K562 (cell line): ENCODE measurements around the gene BSCL2. TPM values are rescaled to one million over a fixed set of nuclear protein-coding genes. Genes with fewer than 3 reads are reported as not detected.
A peak's percentile ranks its signal among the peaks of the same experiment; 100 is the strongest.

Experiments
- ADNP ChIP-seq: fragments of 200-800 bp; sonication (Bioruptor generic); IDR thresholded peaks from 2 replicates; pipeline ENCODE4 v1.6.1; 2016; ENCODE audit warnings: missing genetic modification characterization, missing compliant biosample characterization
- CBFA2T2 ChIP-seq: fragments of 450-650 bp; conservative IDR thresholded peaks from 2 replicates; pipeline ENCODE4 v1.6.1; 2017; ENCODE audit warnings: mild to moderate bottlenecking
- CHCHD3 ChIP-seq: fragments of 250-450 bp; sonication (Bioruptor Pico); IDR thresholded peaks from 2 replicates; pipeline ENCODE4 v2.1.2; 2022; ENCODE audit warnings: mild to moderate bottlenecking
- EHMT2 ChIP-seq: fragments of 450-650 bp; IDR thresholded peaks from 2 replicates; pipeline ENCODE4 v1.6.1; 2018; ENCODE audit warnings: antibody characterized with exemption
- GABPA ChIP-seq: fragments of 200-800 bp; sonication (Bioruptor generic); conservative IDR thresholded peaks from 2 replicates; pipeline ENCODE4 v1.6.1; 2016; ENCODE audit warnings: low read depth, missing genetic modification characterization, missing compliant biosample characterization
- HDAC3 ChIP-seq: fragments of 450-650 bp; IDR thresholded peaks from 2 replicates; pipeline ENCODE4 v1.6.1; 2018; ENCODE audit warnings: borderline replicate concordance, mild to moderate bottlenecking, moderate library complexity; ENCODE audit not compliant: partially characterized antibody
- OTX1 ChIP-seq: fragments of 450-650 bp; formaldehyde crosslinking; IDR thresholded peaks from 2 replicates; pipeline ENCODE4 v1.4.0; 2022; ENCODE audit warnings: mild to moderate bottlenecking
- POLR2G ChIP-seq: fragments of 200-400 bp; formaldehyde crosslinking; IDR thresholded peaks from 2 replicates; pipeline ENCODE4 v1.6.1; 2017; ENCODE audit warnings: low read depth, mild to moderate bottlenecking, antibody characterized with exemption, low read length, moderate library complexity
- SIN3A ChIP-seq, 2 experiments: fragments of 150-350 bp in 1 of 2; IDR thresholded peaks; 2 replicates each; pipeline ENCODE4 v1.6.1; 2011 to 2016; ENCODE audit warnings: borderline replicate concordance in 2 of 2, low read depth in 2 of 2, low read length in 2 of 2, mild to moderate bottlenecking in 2 of 2, moderate library complexity in 2 of 2; ENCODE audit not compliant: control insufficient read depth in 1 of 2
- SMAD4 ChIP-seq: fragments of 250-450 bp; sonication (Bioruptor Pico); conservative IDR thresholded peaks from 2 replicates; pipeline ENCODE4 v1.8.0; 2021; ENCODE audit warnings: inconsistent platforms, mild to moderate bottlenecking, moderate library complexity
- TRIM25 ChIP-seq: fragments of 450-650 bp; IDR thresholded peaks from 2 replicates; pipeline ENCODE4 v1.7.0; 2016; ENCODE audit warnings: borderline replicate concordance
- WHSC1 ChIP-seq: IDR thresholded peaks from one replicate; pipeline ENCODE4 v1.6.1; 2012; ENCODE audit warnings: low read length, control low read depth, inconsistent platforms
- ZBED1 ChIP-seq: IDR thresholded peaks from 2 replicates; pipeline ENCODE4 v1.6.1; 2014
- ZNF124 ChIP-seq: sonication (generic); formaldehyde crosslinking; IDR thresholded peaks from 2 replicates; pipeline ENCODE4 v1.8.1; 2022; ENCODE audit warnings: missing genetic modification reagents
- ZNF384 ChIP-seq: IDR thresholded peaks from 2 replicates; pipeline ENCODE4 v1.6.1; 2012; ENCODE audit warnings: low read depth, low read length, improper control_type of control experiment
- ZNF695 ChIP-seq: fragments of 450-650 bp; formaldehyde crosslinking; IDR thresholded peaks from 2 replicates; pipeline ENCODE4 v1.4.0; 2020; ENCODE audit warnings: mild to moderate bottlenecking, moderate library complexity
- polyA plus RNA-seq, 8 experiments: library from polyadenylated mRNA; depleted of rRNA in 4 of 8; stranded (reverse) in 5 of 8; unstranded in 3 of 8; fragments of >200 nt; fragmentation: Nextera tagmentation in 2 of 8; fragmentation: Illumina TruSeq in 1 of 8; extraction: Ambion mirVana in 2 of 8; extraction: Trizol in 1 of 8; gene quantifications; 2 replicates each; pipeline versions ENCODE4 v1.2.1 to v1.2.3, GENCODE V29; 2011 to 2014; ENCODE audit warnings: inconsistent platforms in 1 of 8, missing spikeins in 1 of 8
- total RNA-seq, 7 experiments: library from RNA; depleted of rRNA in 6 of 7; stranded (reverse); fragments of >200 nt in 6 of 7; fragmentation: Illumina TruSeq in 2 of 7; extraction: Trizol in 2 of 7; gene quantifications; 2 replicates each; pipeline versions ENCODE4 v1.2.1 to v1.2.3, GENCODE V29; 2011 to 2021; ENCODE audit warnings: low replicate concordance in 1 of 7
- TF ChIP-seq, protein P1 (sequence below): fragments of 250-450 bp; sonication (Bioruptor Pico); IDR thresholded peaks from 2 replicates; pipeline ENCODE4 v1.5.0; 2021; ENCODE audit warnings: mild to moderate bottlenecking, moderate library complexity
- TF ChIP-seq, protein P2 (sequence below): fragments of 200-400 bp; formaldehyde crosslinking; IDR thresholded peaks from 2 replicates; pipeline ENCODE4 v1.6.1; 2017; ENCODE audit warnings: mild to moderate bottlenecking, low read depth, low read length, moderate library complexity
- TF ChIP-seq, protein P3 (sequence below): fragments of 450-650 bp; IDR thresholded peaks from 2 replicates; pipeline ENCODE4 v1.6.1; 2016; ENCODE audit warnings: antibody characterized with exemption

Gene BSCL2
- total and polyA plus RNA-seq, 9 of the 15 experiments (the other 6 are each of a cell fraction or from before 2014, with no cell fraction given): 18.9 to 51.7 (median 35.2) TPM

- TF ChIP-seq CBFA2T2 (no peak), OTX1 (CRISPR knock-in tag) (peak; percentile 50; the same call in 1 of the 2 replicates), WHSC1 (no peak), SIN3A (IDR thresholded peaks at IDR 0.05; ENCODE audit: borderline replicate concordance in 2 of 2, control insufficient read depth in 1 of 2, low read depth in 2 of 2, low read length in 2 of 2) (peak; percentile 52 to 85; a peak in 2 of 4 replicates), ZNF124 (CRISPR knock-in tag) (no peak), CHCHD3 (0 out of 2 replicates have a peak, but pooled peaks have one; percentile 14), SMAD4 (CRISPR knock-in tag) (peak; percentile 20; the same call in 1 of the 2 replicates), TRIM25 (0 out of 2 replicates have a peak, but pooled peaks have one; percentile 13), EHMT2 (no peak), GABPA (tag) (peak; percentile 88), ZNF695 (peak; percentile 35; the same call in 1 of the 2 replicates), ZNF384 (peak; percentile 27; the same call in 1 of the 2 replicates), POLR2G (peak; percentile 90), HDAC3 (peak; percentile 82), ADNP (tag) (no peak), ZBED1 (peak; percentile 43)
- TF ChIP-seq, protein P1, sequence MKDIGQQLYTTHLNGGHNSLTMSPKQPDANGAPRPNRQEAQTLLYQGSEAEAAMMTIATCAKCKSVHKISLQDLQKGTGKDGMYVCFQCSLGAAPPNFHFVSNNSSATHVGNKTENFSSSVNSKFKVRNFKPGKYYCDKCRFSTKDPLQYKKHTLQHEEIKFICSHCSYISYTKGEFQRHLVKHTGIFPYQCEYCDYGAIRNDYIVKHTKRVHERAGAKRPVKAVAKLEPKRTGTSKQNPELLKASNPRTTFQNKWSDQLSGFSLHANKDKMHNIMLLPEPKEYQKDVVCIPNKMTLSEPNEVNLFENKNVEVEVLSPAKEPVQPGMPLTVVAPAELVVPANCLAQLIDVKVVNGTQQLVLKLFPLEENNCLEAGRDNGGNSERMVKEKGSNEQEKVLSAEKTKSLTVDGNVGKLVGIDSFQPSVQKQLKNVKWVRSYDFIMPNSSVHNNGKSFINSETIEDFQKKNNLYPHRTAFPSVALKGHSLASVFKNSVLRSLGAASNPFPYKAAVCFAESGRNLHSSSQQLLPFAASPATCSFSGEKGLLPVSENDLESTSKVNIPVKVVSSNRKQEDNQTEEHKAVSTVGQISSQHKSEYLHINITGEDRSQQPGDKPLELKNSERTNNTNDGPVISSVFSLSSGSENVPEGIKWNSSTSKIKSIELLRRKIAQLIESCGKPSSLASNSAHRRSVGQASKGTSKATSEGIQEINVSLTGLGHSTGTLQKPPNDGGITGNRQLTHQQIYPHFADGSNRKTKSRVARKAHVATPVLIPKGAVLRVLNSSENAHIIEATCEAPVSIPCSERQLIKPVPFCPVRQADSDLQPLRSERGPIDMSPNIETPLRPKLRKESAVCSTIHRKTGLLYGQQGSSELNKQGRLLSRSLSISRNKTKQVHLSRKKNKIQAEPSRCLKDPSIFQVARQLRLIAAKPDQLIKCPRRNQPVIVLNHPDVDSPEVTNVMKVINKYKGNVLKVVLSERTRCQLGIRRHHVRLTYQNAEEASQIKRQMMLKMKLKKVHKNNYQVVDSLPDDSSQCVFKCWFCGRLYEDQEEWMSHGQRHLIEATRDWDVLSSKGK (CRISPR knock-in tag): no peak
- TF ChIP-seq, protein P2, sequence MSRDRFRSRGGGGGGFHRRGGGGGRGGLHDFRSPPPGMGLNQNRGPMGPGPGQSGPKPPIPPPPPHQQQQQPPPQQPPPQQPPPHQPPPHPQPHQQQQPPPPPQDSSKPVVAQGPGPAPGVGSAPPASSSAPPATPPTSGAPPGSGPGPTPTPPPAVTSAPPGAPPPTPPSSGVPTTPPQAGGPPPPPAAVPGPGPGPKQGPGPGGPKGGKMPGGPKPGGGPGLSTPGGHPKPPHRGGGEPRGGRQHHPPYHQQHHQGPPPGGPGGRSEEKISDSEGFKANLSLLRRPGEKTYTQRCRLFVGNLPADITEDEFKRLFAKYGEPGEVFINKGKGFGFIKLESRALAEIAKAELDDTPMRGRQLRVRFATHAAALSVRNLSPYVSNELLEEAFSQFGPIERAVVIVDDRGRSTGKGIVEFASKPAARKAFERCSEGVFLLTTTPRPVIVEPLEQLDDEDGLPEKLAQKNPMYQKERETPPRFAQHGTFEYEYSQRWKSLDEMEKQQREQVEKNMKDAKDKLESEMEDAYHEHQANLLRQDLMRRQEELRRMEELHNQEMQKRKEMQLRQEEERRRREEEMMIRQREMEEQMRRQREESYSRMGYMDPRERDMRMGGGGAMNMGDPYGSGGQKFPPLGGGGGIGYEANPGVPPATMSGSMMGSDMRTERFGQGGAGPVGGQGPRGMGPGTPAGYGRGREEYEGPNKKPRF: no peak
- TF ChIP-seq, protein P3, sequence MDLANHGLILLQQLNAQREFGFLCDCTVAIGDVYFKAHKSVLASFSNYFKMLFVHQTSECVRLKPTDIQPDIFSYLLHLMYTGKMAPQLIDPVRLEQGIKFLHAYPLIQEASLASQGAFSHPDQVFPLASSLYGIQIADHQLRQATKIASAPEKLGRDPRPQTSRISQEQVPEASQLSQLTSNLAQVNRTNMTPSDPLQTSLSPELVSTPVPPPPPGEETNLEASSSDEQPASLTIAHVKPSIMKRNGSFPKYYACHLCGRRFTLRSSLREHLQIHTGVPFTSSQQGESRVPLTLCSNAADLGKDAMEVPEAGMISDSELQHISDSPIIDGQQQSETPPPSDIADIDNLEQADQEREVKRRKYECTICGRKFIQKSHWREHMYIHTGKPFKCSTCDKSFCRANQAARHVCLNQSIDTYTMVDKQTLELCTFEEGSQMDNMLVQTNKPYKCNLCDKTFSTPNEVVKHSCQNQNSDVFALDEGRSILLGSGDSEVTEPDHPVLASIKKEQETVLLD: 0 out of 2 replicates have a peak, but pooled peaks have one; percentile 7
Measured at GRCh38 chr11:62671608-62672389, 35.4 kb downstream of the BSCL2 start, which contains the start of the genes LBHD1 and UQCC3 (continued).
